DMS 273 (cell line): ENCODE measurements around the gene EPHA2.

Experiments
- DNase-seq: peaks from one replicate; lab custom pipeline; 2025; ENCODE audit not compliant: unreplicated experiment; lab: John Stamatoyannopoulos, UW

EPHA2 gene

DNA sequence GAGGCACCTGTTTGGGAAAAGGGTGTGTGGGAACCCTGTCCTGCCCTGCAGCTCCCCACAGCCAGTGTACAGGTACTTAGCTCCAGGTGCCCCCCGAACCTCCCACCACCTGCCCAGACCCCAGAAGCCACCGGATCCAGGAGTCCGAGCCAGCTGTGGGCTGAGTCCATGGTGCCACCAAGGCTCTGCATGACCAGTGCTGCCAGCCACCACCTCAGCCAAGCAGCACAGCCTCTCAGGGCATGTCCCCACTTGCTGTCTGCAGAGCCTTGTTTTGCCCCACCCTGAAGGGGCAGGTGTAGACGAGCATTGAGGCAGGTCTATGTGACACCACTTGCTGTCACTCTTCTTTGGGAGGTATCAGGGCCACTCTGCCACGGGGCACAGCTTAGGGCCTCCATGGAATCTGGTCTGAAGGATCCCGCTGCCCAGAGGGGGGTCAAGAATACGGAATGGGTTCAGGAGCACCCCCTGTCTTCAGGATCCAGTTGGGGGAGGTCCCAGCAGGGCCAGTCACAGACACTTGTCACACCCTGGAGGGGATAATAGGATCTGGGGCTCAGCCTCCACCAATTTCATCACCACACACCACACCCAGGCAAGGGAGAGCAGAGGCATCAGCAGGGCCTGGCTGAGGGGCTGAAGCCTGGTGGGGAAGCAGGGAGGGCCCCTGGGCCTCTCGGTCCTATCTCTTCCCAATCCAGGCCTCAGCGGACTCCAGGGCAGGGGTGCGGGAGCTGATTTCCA is 28.9 kb upstream of the EPHA2 start:
- no peak for DNase-seq

DNA sequence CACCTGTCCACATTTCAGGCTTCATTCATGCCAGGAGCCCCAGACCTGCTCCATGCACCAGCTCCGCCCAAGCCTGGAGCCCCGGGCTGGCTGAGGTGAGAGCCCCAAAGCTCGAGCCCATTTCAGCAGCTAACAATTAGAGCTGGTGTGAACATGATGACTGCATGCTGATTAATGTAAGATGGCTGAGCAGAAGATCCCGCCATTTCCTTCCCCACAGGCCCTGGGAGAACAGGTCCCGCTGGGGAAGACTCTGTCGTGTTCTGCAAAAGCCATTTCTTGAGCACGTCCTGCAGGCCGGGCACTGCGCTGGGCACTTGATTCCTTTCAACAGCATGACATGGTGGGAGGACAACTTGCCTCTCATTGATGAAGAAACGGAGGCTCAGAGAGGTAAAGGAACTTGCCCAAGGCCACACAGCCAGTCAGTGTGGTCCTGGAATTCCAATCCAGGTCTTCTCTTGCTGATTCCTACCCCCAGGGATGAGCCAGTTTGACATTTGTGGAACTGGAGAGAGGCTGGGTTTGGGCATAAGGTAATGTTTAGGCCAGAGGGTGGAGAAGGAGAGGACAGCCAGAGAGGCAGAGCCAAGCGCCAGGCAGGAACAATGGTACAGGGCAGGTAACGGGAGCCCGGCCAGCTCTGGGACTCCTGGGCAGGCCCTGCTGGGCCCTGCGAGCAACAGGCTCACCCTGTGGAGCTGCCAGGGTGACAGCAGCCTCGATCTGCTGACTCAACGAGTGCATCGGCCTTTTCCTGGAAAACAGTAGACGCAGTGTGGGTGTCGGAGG is 28.1 kb upstream of the EPHA2 start:
- DNase-seq = no peak

DNA sequence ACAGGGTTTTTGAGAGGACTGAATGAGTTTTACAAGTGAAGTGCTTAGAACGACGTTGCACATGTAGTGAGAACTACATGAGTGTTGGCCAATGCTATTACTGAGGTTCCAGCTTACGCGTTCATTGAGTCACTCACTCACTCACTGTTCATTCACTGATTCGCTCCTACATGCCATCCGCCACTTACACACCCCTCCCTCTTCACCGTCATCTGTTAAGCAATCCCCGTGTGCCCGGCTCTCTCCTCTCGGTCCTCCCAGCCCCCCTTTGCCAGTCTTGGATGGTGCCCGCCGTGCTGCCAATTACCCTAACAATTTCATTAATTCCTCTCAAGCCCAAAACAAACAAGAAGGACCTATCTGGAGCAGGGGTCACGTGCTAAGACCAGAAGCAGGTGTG is 27.3 kb upstream of the EPHA2 start:
- no peak for DNase-seq

DNA sequence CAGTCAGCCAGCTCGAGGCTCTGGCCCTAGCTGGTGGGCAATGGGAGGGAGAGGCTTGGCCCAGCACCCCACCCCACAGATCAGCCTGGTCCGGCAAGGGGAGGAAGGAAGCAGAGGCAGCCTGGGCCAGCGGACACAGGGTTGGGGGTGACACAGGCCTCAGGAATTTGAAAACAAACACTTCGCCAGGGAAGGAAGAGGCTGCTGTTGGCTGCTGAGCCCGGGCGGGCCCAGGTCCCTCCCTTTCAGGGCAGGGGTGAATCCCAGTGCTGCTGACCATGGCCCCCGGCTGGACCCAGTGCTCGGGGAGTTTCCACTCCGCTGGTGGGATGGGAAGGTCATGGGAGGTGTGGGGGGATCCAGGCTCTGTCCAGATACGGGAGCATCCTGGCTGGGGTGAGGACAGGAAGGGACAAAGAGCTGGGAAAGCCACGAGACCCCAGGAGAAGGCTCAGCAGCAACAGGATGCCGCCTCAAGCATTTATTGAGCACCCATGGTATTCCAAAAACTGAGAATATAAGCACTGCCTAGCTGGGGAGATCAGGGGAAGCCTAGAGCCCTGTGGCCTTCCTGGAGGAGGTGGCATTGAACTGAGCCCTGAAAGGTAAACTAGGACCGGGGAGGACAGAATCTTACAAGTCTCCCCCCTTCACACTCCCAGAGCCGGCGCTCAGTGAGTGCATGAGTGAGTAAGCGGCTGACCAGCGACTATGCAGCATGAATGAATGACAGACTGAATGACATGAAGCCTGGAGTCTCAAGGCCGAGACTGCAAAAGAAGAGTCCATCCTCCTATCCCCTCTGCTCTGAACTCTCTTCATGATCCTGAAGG is 26.2 kb upstream of the EPHA2 start:
- no peak for DNase-seq

DNA sequence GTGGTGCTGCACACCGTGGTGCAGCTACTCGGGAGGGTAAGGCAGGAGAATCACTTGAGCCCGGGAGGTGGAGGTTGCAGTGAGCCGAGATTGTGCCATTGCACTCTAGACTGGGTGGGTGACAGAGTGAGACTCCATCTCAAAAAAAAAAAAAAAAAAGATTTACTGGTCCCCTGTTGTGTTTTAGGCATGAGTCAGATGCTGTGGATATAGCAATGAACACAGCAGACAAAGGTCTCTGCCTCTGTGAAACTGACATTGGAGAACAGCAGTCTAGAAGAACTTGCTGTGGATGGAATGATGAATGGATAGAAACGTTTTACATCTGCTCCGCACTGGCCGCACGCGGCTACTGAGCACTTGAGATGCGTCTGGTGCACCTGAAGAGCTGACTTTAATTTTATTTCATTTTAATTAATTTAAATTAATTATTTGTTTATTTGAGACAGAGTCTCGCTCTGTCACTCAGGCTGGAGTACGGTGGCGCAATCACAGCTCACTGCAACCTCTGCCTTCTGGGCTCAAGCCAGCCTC is 24.5 kb upstream of the EPHA2 start:
- DNase-seq = no peak

DNA sequence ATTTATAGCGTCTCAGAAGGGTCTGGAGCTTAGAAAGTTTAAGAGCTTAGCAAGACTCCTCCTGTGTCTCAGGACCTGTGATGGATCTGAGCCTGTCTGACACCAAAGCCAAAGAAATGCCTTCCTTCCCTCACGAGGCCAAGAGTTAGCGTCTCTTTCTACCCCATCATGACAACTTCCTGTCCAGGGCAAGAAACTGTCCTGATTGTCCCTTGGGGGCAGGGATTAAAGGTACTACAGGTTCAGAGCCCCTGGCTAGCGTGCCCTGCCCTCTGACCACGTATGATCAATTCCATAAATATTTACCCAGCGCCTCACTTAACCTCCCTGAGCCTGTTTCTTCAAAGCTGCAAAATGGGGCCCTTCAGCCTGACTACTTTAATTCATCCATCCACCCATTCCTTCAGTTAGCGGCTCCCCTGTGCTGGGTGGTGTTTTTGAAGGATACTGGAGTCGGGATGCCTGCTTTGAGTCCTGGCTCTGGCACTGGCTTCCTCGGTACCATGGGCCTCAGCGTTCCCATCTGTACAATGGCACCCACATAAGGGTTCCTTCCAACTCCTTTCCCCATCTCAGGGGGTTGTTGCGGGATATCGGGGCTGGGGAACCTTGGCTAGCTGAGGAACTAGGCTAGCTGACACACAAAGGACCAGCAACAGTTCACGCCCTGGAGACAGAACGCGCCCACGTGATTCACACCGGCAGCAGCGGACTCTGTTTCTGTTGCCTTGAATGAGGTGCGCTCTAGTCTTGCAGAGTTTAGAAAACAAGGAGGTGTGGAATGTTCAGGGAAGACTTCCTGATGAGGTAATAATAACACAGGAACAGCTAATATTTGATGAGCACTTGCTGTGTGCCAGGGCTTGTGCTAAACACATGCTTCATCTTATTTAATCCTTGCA is 23.0 kb upstream of the EPHA2 start:
- DNase-seq = no peak

DNA sequence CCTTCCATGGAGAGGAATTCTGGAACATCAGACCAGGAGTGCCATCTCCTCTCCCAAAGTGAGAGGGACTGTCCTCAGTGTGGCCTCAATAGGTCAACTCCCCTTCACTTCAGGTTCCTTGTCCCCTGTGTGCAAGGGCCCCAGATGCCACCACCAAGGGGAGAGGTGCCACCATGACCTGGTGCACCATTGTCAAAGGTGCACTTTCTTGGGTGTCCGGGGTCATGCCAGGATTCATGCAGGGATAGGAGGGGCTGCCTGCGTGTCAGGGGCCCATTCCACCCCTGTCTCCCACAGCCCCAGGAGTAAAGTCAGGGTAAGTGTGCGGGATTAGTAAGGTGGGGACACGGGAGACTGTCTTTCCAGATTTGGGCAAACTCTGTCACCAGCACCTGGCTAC is 21.4 kb upstream of the EPHA2 start:
- no peak for DNase-seq

DNA sequence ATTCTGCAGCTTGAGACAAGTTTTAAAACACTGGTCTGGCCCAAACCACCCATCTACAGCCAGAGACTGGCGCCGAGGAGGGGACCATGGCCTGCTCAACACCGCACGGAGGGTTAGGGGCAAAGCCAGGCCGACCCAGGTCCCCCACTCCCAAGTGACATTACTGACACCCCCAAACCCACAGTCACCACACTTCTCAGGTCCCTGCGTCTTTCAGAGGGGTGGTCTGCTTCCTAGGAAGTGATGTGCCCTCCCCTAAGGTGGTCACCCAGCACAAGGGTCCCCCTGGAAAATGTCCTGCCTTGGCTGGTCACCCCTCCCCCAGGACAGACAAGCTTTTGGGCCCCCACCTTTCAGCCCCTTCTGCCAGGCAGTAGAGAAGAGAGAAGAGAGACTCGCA is 20.8 kb upstream of the EPHA2 start:
- no peak for DNase-seq

DNA sequence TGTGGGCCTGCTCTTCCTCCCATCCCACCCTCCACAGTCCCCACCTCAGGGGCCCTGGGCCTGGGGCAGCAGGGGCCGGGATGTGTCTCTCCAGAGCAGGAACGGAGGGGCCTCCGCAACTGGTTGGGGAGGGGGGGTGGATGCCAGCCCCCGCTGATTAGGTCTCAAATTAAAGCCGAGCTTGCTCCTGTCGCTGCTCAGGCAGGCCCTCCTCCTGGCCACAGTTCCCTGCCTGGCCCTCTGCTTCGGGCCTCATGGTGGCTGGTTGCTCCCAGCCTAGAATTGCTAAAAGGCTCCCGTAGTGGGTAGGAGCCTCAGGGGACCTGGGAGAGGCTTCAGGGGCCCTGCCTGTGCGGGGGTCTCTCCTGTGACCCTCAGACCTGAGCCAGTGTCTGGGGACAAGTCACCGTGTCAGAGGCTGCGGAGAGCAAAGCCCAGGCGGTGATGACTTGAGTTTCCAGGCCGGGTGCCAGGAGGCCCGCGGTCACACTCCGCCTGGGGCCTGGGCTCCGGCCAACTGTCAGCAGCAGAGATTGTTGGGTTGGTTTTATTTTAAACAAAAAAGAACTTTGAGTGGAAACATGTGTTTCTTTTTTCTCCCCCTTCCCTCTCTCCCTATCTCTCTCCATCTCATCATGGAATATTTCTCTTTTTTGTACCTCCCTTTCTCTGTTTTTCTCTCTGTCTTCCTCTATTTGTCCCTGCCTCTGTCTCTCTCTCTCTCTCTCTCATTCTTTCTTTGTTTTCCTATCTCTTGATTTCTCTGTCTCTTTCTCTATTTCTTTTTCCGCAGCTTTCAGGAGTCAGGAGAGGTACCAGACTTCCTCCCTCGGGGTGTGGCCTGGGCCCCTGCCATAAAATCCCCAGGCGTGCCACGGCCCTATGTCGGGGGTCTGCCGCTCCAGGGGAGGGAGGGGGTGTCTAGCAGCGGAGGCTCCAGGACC is 20.0 kb upstream of the EPHA2 start:
- peak; percentile 78 for DNase-seq

DNA sequence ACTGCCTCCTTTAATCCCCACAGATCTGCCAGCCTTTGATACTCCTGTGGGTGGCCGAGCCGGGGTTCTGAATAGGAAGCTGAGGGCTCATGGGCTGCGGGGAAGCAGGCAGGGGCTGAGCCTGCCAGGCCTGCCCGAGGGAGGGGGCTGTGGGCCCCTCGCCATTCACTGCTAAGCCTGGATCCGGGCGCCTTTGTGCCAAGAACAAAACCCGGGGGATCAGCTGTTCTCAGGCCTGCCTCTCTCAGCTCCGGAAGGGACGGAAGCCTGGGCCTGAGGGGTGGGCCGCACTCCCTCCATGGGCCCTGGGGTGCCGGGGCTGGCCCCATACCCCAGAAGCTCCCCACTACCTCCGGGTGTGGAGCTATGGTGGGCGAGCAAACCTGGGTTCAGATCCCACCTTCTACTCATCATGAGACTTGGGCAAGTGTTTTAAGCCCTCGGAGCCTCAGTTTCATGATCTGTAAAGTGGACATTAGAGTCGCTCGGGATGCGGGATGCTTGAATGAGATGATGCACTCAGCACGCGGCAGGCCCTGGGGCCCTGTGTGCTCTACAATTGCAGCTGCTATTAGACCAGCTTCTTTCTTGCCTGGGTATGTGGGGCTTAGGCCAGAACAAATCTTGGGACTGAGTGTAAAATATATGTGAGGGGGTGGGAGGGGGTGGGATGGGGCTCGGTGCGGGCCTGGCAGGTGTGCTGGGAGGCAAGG is 19.2 kb upstream of the EPHA2 start:
- no peak for DNase-seq

DNA sequence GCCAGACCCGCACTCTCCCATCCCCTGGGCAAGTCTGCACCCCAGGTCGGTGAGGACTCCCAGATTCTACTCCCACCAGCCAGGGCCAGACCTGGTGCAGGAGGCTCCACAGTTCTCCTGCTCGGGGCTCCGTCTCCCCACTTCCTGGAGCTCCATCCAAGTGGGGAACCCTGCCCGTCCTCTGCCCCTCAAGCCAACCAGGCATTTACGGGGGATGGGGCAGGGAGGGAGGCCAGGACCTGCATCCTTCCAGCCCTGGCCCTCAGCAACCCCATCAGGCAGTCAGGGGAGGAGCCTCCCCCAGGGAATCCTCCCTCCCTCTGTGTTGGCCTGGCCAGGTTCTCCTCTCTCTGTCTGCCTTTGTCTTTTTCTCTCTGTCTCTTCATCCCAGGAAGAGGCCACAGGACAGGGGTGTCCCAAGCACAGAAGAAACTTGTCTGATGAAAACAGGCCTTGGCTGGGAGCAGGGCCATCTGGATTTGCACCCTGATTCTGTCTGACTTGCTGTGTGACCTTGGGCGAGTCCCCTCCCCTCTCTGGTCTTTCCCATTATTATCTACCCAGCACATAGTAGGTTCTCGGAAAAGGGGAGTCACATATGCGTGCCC is 18.5 kb upstream of the EPHA2 start:
- DNase-seq = no peak

DNA sequence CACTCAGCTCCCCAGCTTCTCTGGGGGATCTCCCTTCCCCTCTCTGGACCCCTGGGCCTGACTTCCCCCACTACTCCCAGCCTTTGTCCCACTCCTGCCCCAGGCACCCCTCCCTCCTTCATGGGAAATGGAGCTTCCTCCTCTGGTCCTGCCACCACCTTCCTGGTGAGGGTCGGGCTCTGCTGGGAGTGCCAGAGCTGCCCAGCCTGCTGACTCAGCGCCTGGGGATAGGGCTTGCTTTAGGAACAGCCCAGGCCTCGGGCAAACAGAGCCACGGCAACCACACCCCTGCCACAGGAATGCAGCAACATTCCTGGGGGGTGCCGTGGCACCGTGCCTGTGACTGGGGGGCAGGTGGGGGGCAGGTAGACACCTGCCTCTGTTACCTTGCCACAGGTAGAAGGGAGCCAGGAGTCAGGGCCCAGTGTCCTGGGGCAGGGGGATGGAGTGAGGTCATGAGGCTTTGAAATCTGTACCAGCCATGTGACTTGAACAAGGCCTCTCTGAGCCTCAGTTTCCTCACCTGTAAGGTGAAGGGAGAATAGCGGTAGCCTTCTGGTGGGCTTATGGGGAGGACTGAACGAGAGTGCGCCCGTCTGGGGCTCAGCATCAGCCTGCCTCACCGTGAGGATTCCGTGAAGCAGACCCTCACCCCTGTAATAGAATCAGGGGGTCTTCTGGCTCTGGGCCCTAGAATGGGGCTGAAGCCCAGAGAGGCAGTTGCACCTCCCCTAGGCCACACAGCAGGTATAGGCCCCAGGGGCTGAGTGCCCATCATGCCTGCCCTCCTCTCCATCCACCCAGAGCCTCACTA is 17.8 kb upstream of the EPHA2 start:
- DNase-seq = peak; percentile 33

DNA sequence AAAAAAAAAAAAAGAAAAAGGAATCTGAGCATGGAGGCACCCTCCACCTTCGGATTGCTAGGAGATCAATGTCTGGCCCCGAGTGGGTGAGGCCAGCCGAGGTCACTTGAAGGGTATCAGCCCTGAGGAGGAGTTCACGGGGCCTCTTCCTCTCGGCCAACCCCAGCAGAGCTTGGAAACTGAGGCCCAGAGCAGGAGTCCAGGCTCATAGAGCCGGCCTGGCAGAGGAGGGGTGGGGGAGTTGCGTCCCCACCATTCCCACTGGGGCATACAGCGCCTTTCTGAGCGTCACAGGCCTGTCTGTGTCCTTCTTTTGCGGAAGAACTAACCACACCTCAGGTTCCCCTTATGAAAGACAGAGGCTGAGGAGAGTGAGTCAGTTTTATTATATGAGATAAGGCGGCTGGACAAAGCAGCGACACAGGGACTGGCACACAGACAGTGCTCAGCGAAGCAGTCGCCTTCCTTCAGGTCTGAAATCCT is 17.1 kb upstream of the EPHA2 start:
- DNase-seq = no peak

DNA sequence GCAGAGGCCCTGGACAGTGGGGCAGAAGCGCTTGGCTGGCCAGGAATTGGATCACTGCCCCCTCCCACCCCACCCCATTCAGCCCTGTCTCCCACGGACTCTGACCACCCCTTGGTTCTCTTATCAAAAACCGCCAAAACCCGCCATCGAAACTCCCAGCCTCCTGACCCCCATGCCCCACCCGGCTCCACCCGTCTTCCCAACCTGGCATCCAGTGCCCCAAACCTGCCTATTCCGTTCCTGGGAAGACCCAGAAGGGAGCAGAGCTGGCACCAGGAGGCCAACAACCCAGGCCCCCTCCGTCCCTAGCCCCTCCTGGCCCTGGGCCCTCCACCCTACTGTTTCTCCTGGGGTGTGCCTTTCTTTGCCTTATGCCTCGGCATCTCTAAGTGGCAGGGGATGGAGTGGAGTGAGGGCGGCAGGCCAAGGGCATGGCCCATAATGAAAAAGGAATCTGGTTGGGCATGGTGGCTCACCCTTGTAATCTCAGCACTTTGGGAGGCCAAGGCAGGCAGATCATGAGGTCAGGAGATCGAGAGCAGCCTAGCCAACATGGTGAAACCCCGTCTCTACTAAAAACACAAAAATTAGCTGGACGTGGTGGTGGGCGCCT is 16.5 kb upstream of the EPHA2 start:
- no peak for DNase-seq

DNA sequence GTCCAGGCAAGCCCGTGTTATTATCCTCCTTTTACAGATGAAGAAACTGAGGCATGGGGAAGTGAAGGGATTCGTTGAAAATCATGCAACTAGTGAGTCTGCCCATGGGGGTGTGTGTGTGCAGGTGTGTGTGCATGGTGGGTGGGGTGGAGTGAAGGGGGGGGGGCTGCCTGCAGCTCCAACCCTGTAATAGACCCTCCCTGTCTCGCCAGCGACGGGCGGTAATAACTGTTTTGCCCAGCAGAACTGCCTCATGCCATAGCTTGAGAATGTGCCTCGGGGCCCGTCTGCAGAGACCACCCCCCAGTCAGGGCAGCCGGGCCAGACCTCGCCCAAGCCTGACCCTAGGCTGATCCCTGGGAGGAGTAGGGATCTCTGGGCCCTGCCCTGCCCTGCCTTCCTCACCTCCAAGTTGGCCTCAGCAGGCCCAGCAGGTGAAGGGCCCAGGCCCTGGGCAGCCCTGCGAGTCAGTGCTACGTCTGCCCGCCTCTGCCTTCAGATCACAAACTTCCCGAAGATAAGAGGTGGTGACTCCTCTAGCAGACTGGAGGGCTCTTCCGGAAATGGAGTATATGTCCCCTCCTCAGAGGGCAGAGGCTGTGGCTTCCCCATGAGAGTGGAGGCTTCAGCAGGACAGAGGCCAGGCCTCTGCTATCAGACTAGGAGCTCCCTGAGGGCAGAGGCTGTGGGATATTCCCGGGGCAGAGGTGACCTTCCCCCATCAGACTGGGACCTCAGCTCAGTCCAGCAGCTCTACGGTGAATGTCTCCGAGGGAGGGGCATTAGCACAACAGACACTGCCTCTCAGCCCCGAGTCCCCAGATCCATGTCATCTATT is 15.7 kb upstream of the EPHA2 start:
- DNase-seq = no peak

DNA sequence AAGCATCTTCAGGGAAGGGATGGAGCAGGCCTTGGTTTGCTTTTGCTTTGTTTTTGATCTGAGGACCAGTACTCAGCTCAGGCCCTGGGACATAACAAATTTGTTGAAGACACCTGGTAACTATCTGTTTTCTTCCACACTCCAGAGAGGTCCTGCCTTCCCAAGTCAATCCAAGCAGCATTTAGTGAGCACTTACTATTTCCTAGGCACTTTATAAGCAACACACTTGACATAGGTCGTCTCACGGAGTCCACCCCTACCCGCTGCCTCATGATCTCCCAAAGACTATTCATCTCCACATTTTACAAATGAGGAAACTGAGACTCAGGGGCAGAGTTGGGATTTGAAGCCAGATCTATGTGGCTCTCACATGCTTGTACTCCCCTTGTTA is 14.4 kb upstream of the EPHA2 start:
- no peak for DNase-seq
